Astrocyte (in vitro differentiated cells and primary cell): Measurements from ENCODE around the gene S100A16. TPM values are rescaled to one million over a fixed set of nuclear protein-coding genes. Genes with fewer than 3 reads are reported as not detected.

Source experiments
- DNase-seq: peaks from one replicate; pipeline ENCODE4 v3.0.0-alpha.2; 2010; ENCODE audit warnings: low read depth
- FAIRE-seq: peaks from 2 replicates; lab custom pipeline; 2011; peaks lifted over from hg19 to GRCh38; lab: Jason Lieb, UNC
- H2AFZ ChIP-seq: 2 replicates; pipeline ENCODE4 v1.6.0; 2012; ENCODE audit warnings: low read depth, low read length, inconsistent platforms
- H3K27ac ChIP-seq: 2 replicates; pipeline ENCODE4 v1.5.1; 2011; ENCODE audit warnings: low read depth, low read length, inconsistent platforms
- H3K27me3 ChIP-seq: 2 replicates; pipeline ENCODE4 v1.6.0; 2011; ENCODE audit warnings: low read length, inconsistent platforms; ENCODE audit not compliant: insufficient read depth
- H3K36me3 ChIP-seq: 2 replicates; pipeline ENCODE4 v1.5.1; 2011; ENCODE audit warnings: low read length, inconsistent platforms; ENCODE audit not compliant: insufficient read depth
- H3K4me1 ChIP-seq: 2 replicates; pipeline ENCODE4 v1.5.1; 2011; ENCODE audit warnings: low read length, inconsistent platforms; ENCODE audit not compliant: insufficient read depth
- H3K4me2 ChIP-seq: 2 replicates; pipeline ENCODE4 v1.6.0; 2012; ENCODE audit warnings: low read length, inconsistent platforms
- H3K4me3 ChIP-seq: 2 replicates; pipeline ENCODE4 v1.5.1; 2011; ENCODE audit warnings: low read depth, mild to moderate bottlenecking, low read length, inconsistent platforms; ENCODE audit not compliant: insufficient read depth
- H3K79me2 ChIP-seq: 2 replicates; pipeline ENCODE4 v1.6.0; 2012; ENCODE audit warnings: mild to moderate bottlenecking, low read length, inconsistent platforms; ENCODE audit not compliant: insufficient read depth
- H3K9ac ChIP-seq: 2 replicates; pipeline ENCODE4 v1.6.0; 2012; ENCODE audit warnings: mild to moderate bottlenecking, low read length, inconsistent platforms
- H3K9me3 ChIP-seq: 2 replicates; pipeline ENCODE4 v1.5.1; 2012; ENCODE audit warnings: low read depth, mild to moderate bottlenecking, low read length, inconsistent platforms; ENCODE audit not compliant: insufficient read depth
- H4K20me1 ChIP-seq: 2 replicates; pipeline ENCODE4 v1.6.0; 2012; ENCODE audit warnings: low read length, inconsistent platforms; ENCODE audit not compliant: insufficient read depth
- H3K27ac Mint-ChIP-seq: one replicate; pipeline ENCODE4 v1.8.0; 2021; ENCODE audit warnings: mild to moderate bottlenecking, mixed read lengths; ENCODE audit not compliant: unreplicated experiment
- H3K27me3 Mint-ChIP-seq: one replicate; pipeline ENCODE4 v1.8.0; 2021; ENCODE audit warnings: low read depth, mixed read lengths; ENCODE audit not compliant: unreplicated experiment
- H3K36me3 Mint-ChIP-seq: one replicate; pipeline ENCODE4 v1.8.0; 2021; ENCODE audit warnings: low read depth, mixed read lengths; ENCODE audit not compliant: unreplicated experiment
- H3K4me1 Mint-ChIP-seq: one replicate; pipeline ENCODE4 v1.8.0; 2021; ENCODE audit warnings: low read depth, mixed read lengths; ENCODE audit not compliant: unreplicated experiment
- H3K4me3 Mint-ChIP-seq: one replicate; pipeline ENCODE4 v1.8.0; 2021; ENCODE audit warnings: mild to moderate bottlenecking, moderate library complexity, mixed read lengths; ENCODE audit not compliant: unreplicated experiment
- H3K9me3 Mint-ChIP-seq: one replicate; pipeline ENCODE4 v1.8.0; 2021; ENCODE audit warnings: mild to moderate bottlenecking, mixed read lengths; ENCODE audit not compliant: unreplicated experiment
- EZH2 ChIP-seq: IDR thresholded peaks from 2 replicates; pipeline ENCODE4 v1.6.1; 2012; ENCODE audit warnings: mild to moderate bottlenecking, low read length, inconsistent platforms; ENCODE audit not compliant: insufficient read depth
- total RNA-seq: library from RNA; stranded (reverse); gene quantifications from 2 replicates; pipeline ENCODE4 v1.2.1, GENCODE V29; 2021
- TF ChIP-seq, protein P1 (sequence below): IDR thresholded peaks from 2 replicates; pipeline ENCODE4 v1.5.1; 2011; ENCODE audit warnings: low read depth, mild to moderate bottlenecking, inconsistent platforms, low read length, moderate library complexity; ENCODE audit not compliant: insufficient read depth

S100A16 gene
- total RNA-seq, 1 donor from 2014 or later: 54.4 TPM

DNA sequence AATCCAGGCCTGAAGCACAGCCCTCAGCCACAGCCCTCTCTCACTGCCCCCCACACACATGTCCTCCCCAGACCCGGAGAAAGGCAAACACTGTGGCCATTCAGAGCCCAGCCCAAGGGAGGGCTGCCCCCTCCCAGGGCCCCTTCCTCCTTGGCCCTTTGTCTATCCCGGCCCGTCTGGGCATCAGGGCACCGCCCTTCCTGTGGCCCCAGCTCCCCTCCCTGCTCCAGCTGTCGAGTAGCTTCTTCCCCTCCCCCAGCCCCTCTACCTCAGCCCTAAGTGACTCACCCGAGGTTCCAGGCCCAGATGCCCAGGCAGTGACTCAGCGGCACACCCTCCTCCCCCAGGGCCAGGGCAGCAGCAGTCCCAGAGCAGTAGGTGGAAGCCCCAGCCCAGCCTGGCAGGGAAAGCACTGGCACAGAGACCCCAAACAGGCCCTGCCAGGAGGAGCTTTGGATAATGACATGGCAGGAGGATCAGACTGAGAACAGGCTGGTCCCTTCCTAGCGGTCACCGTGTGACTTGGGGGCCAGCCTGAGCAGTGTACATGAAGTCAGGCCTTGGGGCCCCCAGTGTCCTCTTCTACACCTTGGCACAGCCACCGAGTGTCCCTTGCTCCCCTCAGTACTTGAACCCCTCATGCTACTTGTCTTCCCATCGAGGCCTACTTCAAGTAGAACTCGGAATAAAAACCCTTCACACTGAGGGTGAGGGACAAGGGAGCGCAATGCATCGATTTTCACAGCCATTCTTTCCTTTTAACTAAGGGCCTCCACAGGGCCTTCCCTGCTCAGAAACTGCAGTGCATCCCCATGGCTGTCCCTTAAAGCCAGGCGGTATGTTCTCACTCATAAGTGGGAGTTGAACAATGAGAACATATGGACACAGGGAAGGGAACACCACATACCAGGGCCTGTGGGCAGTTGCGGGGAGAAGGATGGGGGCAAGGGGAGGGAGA is 46.2 kb downstream of the S100A16 start:
- peak overlapping the region; percentile 94 for H3K9ac ChIP-seq
- no peaks in the 10 kb centered on the region for H3K36me3 ChIP-seq
- TF ChIP-seq, protein P1, sequence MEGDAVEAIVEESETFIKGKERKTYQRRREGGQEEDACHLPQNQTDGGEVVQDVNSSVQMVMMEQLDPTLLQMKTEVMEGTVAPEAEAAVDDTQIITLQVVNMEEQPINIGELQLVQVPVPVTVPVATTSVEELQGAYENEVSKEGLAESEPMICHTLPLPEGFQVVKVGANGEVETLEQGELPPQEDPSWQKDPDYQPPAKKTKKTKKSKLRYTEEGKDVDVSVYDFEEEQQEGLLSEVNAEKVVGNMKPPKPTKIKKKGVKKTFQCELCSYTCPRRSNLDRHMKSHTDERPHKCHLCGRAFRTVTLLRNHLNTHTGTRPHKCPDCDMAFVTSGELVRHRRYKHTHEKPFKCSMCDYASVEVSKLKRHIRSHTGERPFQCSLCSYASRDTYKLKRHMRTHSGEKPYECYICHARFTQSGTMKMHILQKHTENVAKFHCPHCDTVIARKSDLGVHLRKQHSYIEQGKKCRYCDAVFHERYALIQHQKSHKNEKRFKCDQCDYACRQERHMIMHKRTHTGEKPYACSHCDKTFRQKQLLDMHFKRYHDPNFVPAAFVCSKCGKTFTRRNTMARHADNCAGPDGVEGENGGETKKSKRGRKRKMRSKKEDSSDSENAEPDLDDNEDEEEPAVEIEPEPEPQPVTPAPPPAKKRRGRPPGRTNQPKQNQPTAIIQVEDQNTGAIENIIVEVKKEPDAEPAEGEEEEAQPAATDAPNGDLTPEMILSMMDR: no peak
- no peak for TF ChIP-seq EZH2
- no peak overlapping the region for H3K4me3 ChIP-seq
- Mint-ChIP-seq H3K4me1 (peaks cover 30% of the 10 kb centered on the region), H3K4me3 (peak overlapping the region; percentile 21), H3K36me3 (no peaks in the 10 kb centered on the region), H3K27ac (peak overlapping the region; percentile 100), H3K9me3 (no peaks in the 10 kb centered on the region), H3K27me3 (no peaks in the 10 kb centered on the region)
- no peak overlapping the region for H2AFZ ChIP-seq
- H3K27ac ChIP-seq: peak overlapping the region; percentile 100
- no peaks in the 10 kb centered on the region for H4K20me1 ChIP-seq
- no peaks in the 10 kb centered on the region for H3K9me3 ChIP-seq
- H3K79me2 ChIP-seq: no peaks in the 10 kb centered on the region
- FAIRE-seq (no peak), DNase-seq (peak; percentile 97)
- peaks cover 42% of the 10 kb centered on the region for H3K4me1 ChIP-seq
- no peaks in the 10 kb centered on the region for H3K27me3 ChIP-seq
- peak overlapping the region; percentile 74 for H3K4me2 ChIP-seq

DNA sequence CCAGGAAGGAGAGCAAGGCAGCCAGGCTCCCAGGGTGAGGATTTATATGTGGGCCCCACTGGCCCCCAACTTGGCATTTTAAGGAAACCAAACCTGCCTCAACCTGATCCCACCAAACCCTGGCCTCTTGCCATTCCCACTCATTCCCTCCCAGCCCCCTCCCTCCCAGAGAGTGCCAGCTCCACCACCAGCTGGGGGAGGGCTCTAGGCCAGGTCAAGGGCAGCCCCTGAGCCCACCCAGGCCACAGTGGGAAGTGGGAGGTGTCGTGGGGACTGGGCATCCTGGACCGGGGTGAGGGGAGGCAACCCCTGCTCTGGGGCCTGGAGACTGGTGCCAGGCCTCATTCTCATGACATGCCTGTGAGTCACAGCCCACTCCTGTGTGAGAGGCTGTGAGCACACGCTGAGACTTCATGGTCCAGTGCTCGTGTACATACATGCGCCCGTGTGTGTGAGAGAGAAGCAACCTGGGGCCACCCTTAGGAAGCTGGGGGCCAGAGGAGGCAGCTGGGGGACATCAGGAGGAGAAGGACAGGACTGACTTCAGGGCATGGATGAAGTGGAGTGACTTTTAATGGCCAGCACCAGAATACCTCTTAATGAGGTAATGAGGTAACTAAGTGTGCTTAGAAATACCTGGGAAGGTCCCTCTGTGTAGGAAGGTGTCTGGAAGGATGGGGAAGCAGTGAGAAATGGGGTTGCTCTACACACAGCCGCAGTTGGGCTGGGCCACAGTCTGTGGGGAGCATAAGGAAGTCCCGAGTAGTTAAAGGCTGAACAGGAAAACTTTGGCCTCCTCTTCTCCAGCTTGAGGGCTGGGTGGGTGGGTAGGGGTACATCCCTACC is 47.2 kb downstream of the S100A16 start, which contains the start of gene S100A2:
TSS of gene S100A2 (minus strand) at position 316 of the 846 bp plus-strand sequence. CDS start 1,967 bp downstream, outside the sequence.
- peaks cover 30% of the 10 kb centered on the region for H3K4me1 Mint-ChIP-seq
- H2AFZ ChIP-seq: peak within 1 kb of the TSS; percentile 64

More for the DNA sequence above, 47.2 kb downstream of the S100A16 start, which contains the start of gene S100A2:
- peak; percentile 93 for DNase-seq
- no peaks in the 10 kb centered on the region for H4K20me1 ChIP-seq
- Mint-ChIP-seq H3K9me3 (no peaks in the 10 kb centered on the region), H3K27ac (peak within 1 kb of the TSS; percentile 100), H3K27me3 (no peaks in the 10 kb centered on the region), H3K4me3 (peak within 1 kb of the TSS; percentile 75), H3K36me3 (no peaks in the 10 kb centered on the region)
- H3K4me3 ChIP-seq: peak within 1 kb of the TSS; percentile 21
- H3K36me3 ChIP-seq: no peaks in the 10 kb centered on the region
- H3K27me3 ChIP-seq: no peaks in the 10 kb centered on the region
- peaks cover 38% of the 10 kb centered on the region for H3K4me1 ChIP-seq
- H3K79me2 ChIP-seq: no peaks in the 10 kb centered on the region
- no peak for FAIRE-seq
- peak within 1 kb of the TSS; percentile 74 for H3K4me2 ChIP-seq
- no peaks in the 10 kb centered on the region for H3K9me3 ChIP-seq
- TF ChIP-seq, protein P1: no peak
- no peak for TF ChIP-seq EZH2
- H3K27ac ChIP-seq: peak within 1 kb of the TSS; percentile 100
- peak within 1 kb of the TSS; percentile 94 for H3K9ac ChIP-seq
